OCI-LY1 (cell line): ENCODE measurements around the gene PBX3.

Experiments used
- H2AFZ ChIP-seq: fragments of 200-600 bp; sonication (generic), shearing (Covaris generic); 2 replicates; pipeline ENCODE4 v1.6.0; 2014; ENCODE audit warnings: antibody characterized with exemption, mild to moderate bottlenecking, low read length
- H3F3A ChIP-seq: fragments of 200-600 bp; sonication (generic), shearing (Covaris generic); 2 replicates; pipeline ENCODE4 v1.6.0; 2014; ENCODE audit warnings: mild to moderate bottlenecking, antibody characterized with exemption, low read length, moderate library complexity; ENCODE audit not compliant: insufficient read depth
- H3K27ac ChIP-seq: fragments of 200-600 bp; sonication (generic); 2 replicates; pipeline ENCODE4 v1.5.1; 2014; ENCODE audit warnings: low read length, mixed run types, mild to moderate bottlenecking, low read depth; ENCODE audit not compliant: poor library complexity, severe bottlenecking
- H3K27me3 ChIP-seq: fragments of 200-600 bp; sonication (generic); 2 replicates; pipeline ENCODE4 v1.6.0; 2014; ENCODE audit warnings: antibody characterized with exemption, mild to moderate bottlenecking, low read length, moderate library complexity; ENCODE audit not compliant: insufficient read depth
- H3K36me3 ChIP-seq: fragments of 200-600 bp; sonication (generic); 2 replicates; pipeline ENCODE4 v1.6.1; 2014; ENCODE audit warnings: mild to moderate bottlenecking, antibody characterized with exemption, low read length, moderate library complexity, mixed read lengths; ENCODE audit not compliant: insufficient read depth
- H3K4me1 ChIP-seq: fragments of 200-600 bp; sonication (generic); 2 replicates; pipeline ENCODE4 v1.5.1; 2014; ENCODE audit warnings: mild to moderate bottlenecking, low read length, moderate library complexity; ENCODE audit not compliant: insufficient read depth, severe bottlenecking
- H3K4me2 ChIP-seq: fragments of 200-600 bp; sonication (generic), shearing (Covaris generic); 2 replicates; pipeline ENCODE4 v1.6.1; 2014; ENCODE audit warnings: low read length
- H3K4me3 ChIP-seq: fragments of 200-600 bp; sonication (generic); 2 replicates; pipeline ENCODE4 v1.5.1; 2014; ENCODE audit warnings: low read length, low read depth, mild to moderate bottlenecking, mixed read lengths; ENCODE audit not compliant: poor library complexity, severe bottlenecking
- H3K79me2 ChIP-seq: fragments of 200-600 bp; shearing (Covaris generic); 2 replicates; pipeline ENCODE4 v1.6.1; 2016; ENCODE audit warnings: mixed run types, low read length, mixed read lengths; ENCODE audit not compliant: insufficient read depth
- H3K9ac ChIP-seq: fragments of 200-600 bp; sonication (generic), shearing (Covaris generic); 2 replicates; pipeline ENCODE4 v1.6.1; 2014; ENCODE audit warnings: mild to moderate bottlenecking, low read length, mixed read lengths
- H3K9me2 ChIP-seq: fragments of 200-600 bp; sonication (generic), shearing (Covaris generic); 2 replicates; pipeline ENCODE4 v1.6.1; 2014; ENCODE audit warnings: low read depth, mild to moderate bottlenecking, low read length, mixed read lengths
- H3K9me3 ChIP-seq: fragments of 200-600 bp; shearing (Covaris generic); 2 replicates; pipeline ENCODE4 v1.6.1; 2014; ENCODE audit warnings: low read length, mixed read lengths
- H4K20me1 ChIP-seq: fragments of 200-600 bp; sonication (generic), shearing (Covaris generic); 2 replicates; pipeline ENCODE4 v1.6.0; 2016; ENCODE audit warnings: mild to moderate bottlenecking, low read length; ENCODE audit not compliant: insufficient read depth
- CTCF ChIP-seq: fragments of 200-600 bp; sonication (generic), shearing (Covaris generic); IDR thresholded peaks from 2 replicates; pipeline ENCODE4 v1.5.1; 2017; ENCODE audit warnings: mild to moderate bottlenecking, antibody characterized with exemption, low read length, moderate library complexity, mixed read lengths
- EZH2 ChIP-seq: fragments of 200-600 bp; sonication (generic), shearing (Covaris generic); IDR thresholded peaks from 2 replicates; pipeline ENCODE4 v1.8.0; 2017; ENCODE audit warnings: borderline replicate concordance, mixed run types, mild to moderate bottlenecking, antibody characterized with exemption, low read length, moderate library complexity, mixed read lengths

The PBX3 gene

DNA sequence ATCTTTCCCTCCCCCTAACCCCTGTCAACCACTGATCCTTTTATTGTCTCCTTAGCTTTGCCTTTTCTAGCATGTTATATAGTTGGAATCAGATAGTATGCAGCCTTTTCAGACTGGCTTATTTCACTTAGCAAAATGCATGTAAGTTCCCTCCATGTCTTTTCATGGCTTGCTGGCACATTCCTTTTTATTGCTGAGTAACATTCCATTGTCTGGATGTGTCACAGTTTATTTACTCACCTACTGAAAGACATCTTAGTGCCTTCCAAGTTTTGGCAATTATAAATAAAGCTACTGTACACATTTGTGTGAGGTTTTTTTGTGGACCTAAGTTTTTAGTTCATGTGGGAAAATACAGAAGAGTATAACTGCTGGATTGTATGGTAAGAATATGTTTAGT lies 230.1 kb downstream of the PBX3 start:
- Histone ChIP-seq H3K27me3 (no peaks in the 10 kb centered on the region), H2AFZ (no peak overlapping the region), H3K4me3 (no peak overlapping the region), H3K4me2 (no peak overlapping the region), H3K9me2 (no peaks in the 10 kb centered on the region), H3K4me1 (no peaks in the 10 kb centered on the region), H4K20me1 (no peaks in the 10 kb centered on the region), H3K79me2 (no peaks in the 10 kb centered on the region), H3K36me3 (no peaks in the 10 kb centered on the region; the same call in 1 of the 2 replicates), H3F3A (no peaks in the 10 kb centered on the region), H3K9ac (no peak overlapping the region), H3K27ac (no peak overlapping the region), H3K9me3 (peaks cover 9% of the 10 kb centered on the region)
- TF ChIP-seq EZH2 (no peak), CTCF (no peak)

GRCh38 chr9:125979383-125979782 lies 232.2 kb downstream of the PBX3 start:
- Histone ChIP-seq H3K9me3 (peaks cover 9% of the 10 kb centered on the region), H3K27me3 (no peaks in the 10 kb centered on the region), H2AFZ (no peak overlapping the region), H4K20me1 (no peaks in the 10 kb centered on the region), H3F3A (no peaks in the 10 kb centered on the region), H3K4me3 (no peak overlapping the region), H3K9me2 (no peaks in the 10 kb centered on the region), H3K4me2 (no peak overlapping the region), H3K36me3 (no peaks in the 10 kb centered on the region; the same call in 1 of the 2 replicates), H3K79me2 (no peaks in the 10 kb centered on the region), H3K27ac (no peak overlapping the region), H3K9ac (no peak overlapping the region), H3K4me1 (no peaks in the 10 kb centered on the region)
- no peak for TF ChIP-seq EZH2
- no peak for TF ChIP-seq CTCF

GRCh38 chr9:125982798-125983406 lies 235.7 kb downstream of the PBX3 start:
- H3K9me2 ChIP-seq, result no peaks in the 10 kb centered on the region
- H4K20me1 ChIP-seq, result no peaks in the 10 kb centered on the region
- no peak overlapping the region for H3K4me2 ChIP-seq
- no peak overlapping the region for H3K27ac ChIP-seq
- no peaks in the 10 kb centered on the region for H3K36me3 ChIP-seq
- H2AFZ ChIP-seq, result no peak overlapping the region
- H3K4me3 ChIP-seq, result no peak overlapping the region
- H3K79me2 ChIP-seq, result no peaks in the 10 kb centered on the region
- H3K9ac ChIP-seq, result no peak overlapping the region
- peaks cover 9% of the 10 kb centered on the region for H3K9me3 ChIP-seq
- H3K4me1 ChIP-seq, result no peaks in the 10 kb centered on the region
- no peaks in the 10 kb centered on the region for H3K27me3 ChIP-seq
- H3F3A ChIP-seq, result no peaks in the 10 kb centered on the region
- no peak for TF ChIP-seq CTCF
- no peak for TF ChIP-seq EZH2
